Measurements from ENCODE around the gene ATP8A2. TPM values are rescaled to one million over a fixed set of nuclear protein-coding genes. Genes with fewer than 3 reads are reported as not detected.

The ATP8A2 gene
- total RNA-seq, 1 donor from 2014 or later, result 0.16 TPM

- H3K27me3 Mint-ChIP-seq (ENCODE audit: low read depth), result peaks cover 10% of the 10 kb centered on the region
Measured at GRCh38 chr13:25446261-25446660, 74.5 kb downstream of the ATP8A2 start.

GRCh38 chr13:25447396-25447795, 75.6 kb downstream of the ATP8A2 start:
- H3K4me3 Mint-ChIP-seq (ENCODE audit: low read depth), result no peak overlapping the region
- H3K27me3 Mint-ChIP-seq (ENCODE audit: low read depth), result peaks cover 6% of the 10 kb centered on the region
- no peaks in the 10 kb centered on the region for H3K36me3 Mint-ChIP-seq (ENCODE audit: low read depth)
- DNase-seq (ENCODE audit: low spot score), result no peak
- no peaks in the 10 kb centered on the region for H3K4me1 Mint-ChIP-seq (ENCODE audit: low read depth)
- no peaks in the 10 kb centered on the region for H3K9me3 Mint-ChIP-seq
- intact Hi-C loops (cut with micrococcal nuclease), result no loop called here
- H3K27ac Mint-ChIP-seq, result no peak overlapping the region

More at GRCh38 chr13:25446261-25446660, 74.5 kb downstream of the ATP8A2 start:
- H3K4me1 Mint-ChIP-seq (ENCODE audit: low read depth), result no peaks in the 10 kb centered on the region
- H3K9me3 Mint-ChIP-seq, result no peaks in the 10 kb centered on the region
- intact Hi-C loops (cut with micrococcal nuclease), result no loop called here
- DNase-seq (ENCODE audit: low spot score), result no peak
- no peak overlapping the region for H3K4me3 Mint-ChIP-seq (ENCODE audit: low read depth)
- H3K36me3 Mint-ChIP-seq (ENCODE audit: low read depth), result no peaks in the 10 kb centered on the region
- H3K27ac Mint-ChIP-seq, result no peak overlapping the region

GRCh38 chr13:25453850-25454365, 82.1 kb downstream of the ATP8A2 start:
- Mint-ChIP-seq H3K27me3 (ENCODE audit: low read depth) (no peaks in the 10 kb centered on the region), H3K9me3 (no peaks in the 10 kb centered on the region), H3K4me1 (ENCODE audit: low read depth) (no peaks in the 10 kb centered on the region), H3K4me3 (ENCODE audit: low read depth) (no peak overlapping the region), H3K27ac (no peak overlapping the region), H3K36me3 (ENCODE audit: low read depth) (no peaks in the 10 kb centered on the region)
- intact Hi-C loops (cut with micrococcal nuclease), result no loop called here
- DNase-seq (ENCODE audit: low spot score), result no peak

- Mint-ChIP-seq H3K27ac (no peak overlapping the region), H3K4me1 (ENCODE audit: low read depth) (no peaks in the 10 kb centered on the region), H3K4me3 (ENCODE audit: low read depth) (no peak overlapping the region), H3K36me3 (ENCODE audit: low read depth) (no peaks in the 10 kb centered on the region), H3K9me3 (no peaks in the 10 kb centered on the region), H3K27me3 (ENCODE audit: low read depth) (no peaks in the 10 kb centered on the region)
- no peak for DNase-seq (ENCODE audit: low spot score)
- intact Hi-C loops (cut with micrococcal nuclease), result no loop called here
Measured at GRCh38 chr13:25455146-25455545, 83.4 kb downstream of the ATP8A2 start.

- no peaks in the 10 kb centered on the region for H3K9me3 Mint-ChIP-seq
- peaks cover 3% of the 10 kb centered on the region for H3K27me3 Mint-ChIP-seq (ENCODE audit: low read depth)
- intact Hi-C loops (cut with micrococcal nuclease), result no loop called here
- DNase-seq (ENCODE audit: low spot score), result no peak
- no peak overlapping the region for H3K27ac Mint-ChIP-seq
- no peaks in the 10 kb centered on the region for H3K36me3 Mint-ChIP-seq (ENCODE audit: low read depth)
- H3K4me1 Mint-ChIP-seq (ENCODE audit: low read depth), result no peaks in the 10 kb centered on the region
- H3K4me3 Mint-ChIP-seq (ENCODE audit: low read depth), result no peak overlapping the region
Measured at GRCh38 chr13:25457566-25457965, 85.8 kb downstream of the ATP8A2 start.

- Mint-ChIP-seq H3K27ac (no peak overlapping the region), H3K4me1 (ENCODE audit: low read depth) (no peaks in the 10 kb centered on the region), H3K4me3 (ENCODE audit: low read depth) (no peak overlapping the region), H3K27me3 (ENCODE audit: low read depth) (peaks cover 19% of the 10 kb centered on the region), H3K9me3 (no peaks in the 10 kb centered on the region), H3K36me3 (ENCODE audit: low read depth) (no peaks in the 10 kb centered on the region)
- intact Hi-C loops (cut with micrococcal nuclease), result no loop called here
- no peak for DNase-seq (ENCODE audit: low spot score)
Measured at GRCh38 chr13:25462301-25463125, 90.7 kb downstream of the ATP8A2 start.

GRCh38 chr13:25463496-25463895, 91.7 kb downstream of the ATP8A2 start:
- intact Hi-C loops (cut with micrococcal nuclease), result no loop called here
- Mint-ChIP-seq H3K4me3 (ENCODE audit: low read depth) (no peak overlapping the region), H3K27me3 (ENCODE audit: low read depth) (peaks cover 27% of the 10 kb centered on the region), H3K36me3 (ENCODE audit: low read depth) (no peaks in the 10 kb centered on the region), H3K4me1 (ENCODE audit: low read depth) (no peaks in the 10 kb centered on the region), H3K27ac (no peak overlapping the region), H3K9me3 (no peaks in the 10 kb centered on the region)
- DNase-seq (ENCODE audit: low spot score), result no peak

- no peak overlapping the region for H3K27ac Mint-ChIP-seq
- intact Hi-C loops (cut with micrococcal nuclease), result no loop called here
- no peaks in the 10 kb centered on the region for H3K9me3 Mint-ChIP-seq
- H3K27me3 Mint-ChIP-seq (ENCODE audit: low read depth), result peaks cover 44% of the 10 kb centered on the region
- H3K4me1 Mint-ChIP-seq (ENCODE audit: low read depth), result peaks cover 2% of the 10 kb centered on the region
- H3K36me3 Mint-ChIP-seq (ENCODE audit: low read depth), result no peaks in the 10 kb centered on the region
- H3K4me3 Mint-ChIP-seq (ENCODE audit: low read depth), result no peak overlapping the region
- DNase-seq (ENCODE audit: low spot score), result no peak
Measured at GRCh38 chr13:25466880-25467279, 95.1 kb downstream of the ATP8A2 start.

GRCh38 chr13:25468325-25469168, 96.8 kb downstream of the ATP8A2 start:
- no peak overlapping the region for H3K4me3 Mint-ChIP-seq (ENCODE audit: low read depth)
- no peak overlapping the region for H3K27ac Mint-ChIP-seq
- peaks cover 44% of the 10 kb centered on the region for H3K27me3 Mint-ChIP-seq (ENCODE audit: low read depth)

GRCh38 chr13:25469169-25469525, 97.4 kb downstream of the ATP8A2 start:
- Mint-ChIP-seq H3K4me3 (ENCODE audit: low read depth) (peak overlapping the region; percentile 18), H3K36me3 (ENCODE audit: low read depth) (no peaks in the 10 kb centered on the region), H3K9me3 (no peaks in the 10 kb centered on the region), H3K27ac (no peak overlapping the region), H3K4me1 (ENCODE audit: low read depth) (peaks cover 2% of the 10 kb centered on the region), H3K27me3 (ENCODE audit: low read depth) (peaks cover 42% of the 10 kb centered on the region)
- DNase-seq (ENCODE audit: low spot score), result no peak
- intact Hi-C loops (cut with micrococcal nuclease), result no loop called here

More at GRCh38 chr13:25468325-25469168, 96.8 kb downstream of the ATP8A2 start:
- no peaks in the 10 kb centered on the region for H3K9me3 Mint-ChIP-seq
- no peak for DNase-seq (ENCODE audit: low spot score)
- intact Hi-C loops (cut with micrococcal nuclease), result no loop called here
- peaks cover 2% of the 10 kb centered on the region for H3K4me1 Mint-ChIP-seq (ENCODE audit: low read depth)
- no peaks in the 10 kb centered on the region for H3K36me3 Mint-ChIP-seq (ENCODE audit: low read depth)

- H3K27ac Mint-ChIP-seq, result no peak overlapping the region
- H3K36me3 Mint-ChIP-seq (ENCODE audit: low read depth), result no peaks in the 10 kb centered on the region
- no peaks in the 10 kb centered on the region for H3K9me3 Mint-ChIP-seq
- intact Hi-C loops (cut with micrococcal nuclease), result no loop called here
- peaks cover 19% of the 10 kb centered on the region for H3K27me3 Mint-ChIP-seq (ENCODE audit: low read depth)
- peaks cover 2% of the 10 kb centered on the region for H3K4me1 Mint-ChIP-seq (ENCODE audit: low read depth)
- no peak for DNase-seq (ENCODE audit: low spot score)
- H3K4me3 Mint-ChIP-seq (ENCODE audit: low read depth), result no peak overlapping the region
Measured at GRCh38 chr13:25473864-25474263, 102.1 kb downstream of the ATP8A2 start.

- H3K27me3 Mint-ChIP-seq (ENCODE audit: low read depth), result no peaks in the 10 kb centered on the region
- no peak for DNase-seq (ENCODE audit: low spot score)
- H3K36me3 Mint-ChIP-seq (ENCODE audit: low read depth), result no peaks in the 10 kb centered on the region
- H3K9me3 Mint-ChIP-seq, result peaks cover 7% of the 10 kb centered on the region
- H3K4me3 Mint-ChIP-seq (ENCODE audit: low read depth), result no peak overlapping the region
- H3K27ac Mint-ChIP-seq, result no peak overlapping the region
- no peaks in the 10 kb centered on the region for H3K4me1 Mint-ChIP-seq (ENCODE audit: low read depth)
- intact Hi-C loops (cut with micrococcal nuclease), result no loop called here
Measured at GRCh38 chr13:25478186-25478585, 106.4 kb downstream of the ATP8A2 start.

- no peak overlapping the region for H3K27ac Mint-ChIP-seq
- DNase-seq (ENCODE audit: low spot score), result no peak
- H3K9me3 Mint-ChIP-seq, result no peaks in the 10 kb centered on the region
- H3K36me3 Mint-ChIP-seq (ENCODE audit: low read depth), result no peaks in the 10 kb centered on the region
- no peak overlapping the region for H3K4me3 Mint-ChIP-seq (ENCODE audit: low read depth)
- intact Hi-C loops (cut with micrococcal nuclease), result no loop called here
- no peaks in the 10 kb centered on the region for H3K4me1 Mint-ChIP-seq (ENCODE audit: low read depth)
- peaks cover 2% of the 10 kb centered on the region for H3K27me3 Mint-ChIP-seq (ENCODE audit: low read depth)
Measured at GRCh38 chr13:25489238-25489637, 117.5 kb downstream of the ATP8A2 start.
